ENCODE measurements around the gene WBP4. TPM values are rescaled to one million over a fixed set of nuclear protein-coding genes. Genes with fewer than 3 reads are reported as not detected.

Gene WBP4
- total and polyA plus RNA-seq, 9 of the 15 experiments (the other 6 are each of a cell fraction or from before 2014, with no cell fraction given): 5.5 to 12.2 (median 7.9) TPM

DNA sequence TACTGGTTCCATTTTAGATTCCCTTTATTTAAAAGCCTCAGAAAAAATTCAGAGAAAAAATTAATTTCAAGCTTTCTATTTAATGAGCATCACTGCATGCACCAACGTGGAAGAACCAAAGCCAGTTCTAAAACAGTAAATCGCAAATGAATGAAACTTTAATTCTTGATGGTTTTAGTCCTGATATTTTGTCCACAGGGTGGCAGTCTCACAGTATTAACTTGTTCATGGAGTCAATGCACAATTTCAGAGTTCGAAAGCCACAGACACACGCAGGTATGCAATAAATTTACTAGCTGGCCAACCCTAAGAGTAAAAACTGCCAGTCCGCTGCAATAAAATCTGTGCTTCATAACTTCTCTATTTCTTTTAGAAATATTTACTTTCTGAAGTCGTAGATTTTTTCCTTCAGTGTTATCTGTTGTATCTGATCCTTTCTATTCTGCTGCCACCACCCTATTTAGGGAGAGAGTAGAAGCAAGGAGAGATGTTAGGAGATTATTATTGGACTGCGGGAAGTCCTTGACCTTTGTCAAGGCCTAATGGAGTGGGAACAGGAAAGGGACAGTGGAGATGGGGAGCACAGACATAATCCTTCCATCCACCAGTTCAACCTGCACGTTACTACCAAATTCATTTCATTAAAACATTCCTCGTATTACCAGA, 7.0 kb upstream of the WBP4 start (continued):
- TF ChIP-seq, protein P1, sequence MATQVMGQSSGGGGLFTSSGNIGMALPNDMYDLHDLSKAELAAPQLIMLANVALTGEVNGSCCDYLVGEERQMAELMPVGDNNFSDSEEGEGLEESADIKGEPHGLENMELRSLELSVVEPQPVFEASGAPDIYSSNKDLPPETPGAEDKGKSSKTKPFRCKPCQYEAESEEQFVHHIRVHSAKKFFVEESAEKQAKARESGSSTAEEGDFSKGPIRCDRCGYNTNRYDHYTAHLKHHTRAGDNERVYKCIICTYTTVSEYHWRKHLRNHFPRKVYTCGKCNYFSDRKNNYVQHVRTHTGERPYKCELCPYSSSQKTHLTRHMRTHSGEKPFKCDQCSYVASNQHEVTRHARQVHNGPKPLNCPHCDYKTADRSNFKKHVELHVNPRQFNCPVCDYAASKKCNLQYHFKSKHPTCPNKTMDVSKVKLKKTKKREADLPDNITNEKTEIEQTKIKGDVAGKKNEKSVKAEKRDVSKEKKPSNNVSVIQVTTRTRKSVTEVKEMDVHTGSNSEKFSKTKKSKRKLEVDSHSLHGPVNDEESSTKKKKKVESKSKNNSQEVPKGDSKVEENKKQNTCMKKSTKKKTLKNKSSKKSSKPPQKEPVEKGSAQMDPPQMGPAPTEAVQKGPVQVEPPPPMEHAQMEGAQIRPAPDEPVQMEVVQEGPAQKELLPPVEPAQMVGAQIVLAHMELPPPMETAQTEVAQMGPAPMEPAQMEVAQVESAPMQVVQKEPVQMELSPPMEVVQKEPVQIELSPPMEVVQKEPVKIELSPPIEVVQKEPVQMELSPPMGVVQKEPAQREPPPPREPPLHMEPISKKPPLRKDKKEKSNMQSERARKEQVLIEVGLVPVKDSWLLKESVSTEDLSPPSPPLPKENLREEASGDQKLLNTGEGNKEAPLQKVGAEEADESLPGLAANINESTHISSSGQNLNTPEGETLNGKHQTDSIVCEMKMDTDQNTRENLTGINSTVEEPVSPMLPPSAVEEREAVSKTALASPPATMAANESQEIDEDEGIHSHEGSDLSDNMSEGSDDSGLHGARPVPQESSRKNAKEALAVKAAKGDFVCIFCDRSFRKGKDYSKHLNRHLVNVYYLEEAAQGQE (IDR thresholded peaks at IDR 0.05; ENCODE audit: borderline replicate concordance): peak; percentile 4; the same call in 1 of the 2 replicates
- TF ChIP-seq, protein P1 (CRISPR knock-in tag; IDR thresholded peaks at IDR 0.05; ENCODE audit: low read depth): no peak
- TF ChIP-seq ADNP (tag; IDR thresholded peaks at IDR 0.05) (no peak; the same call in 1 of the 2 replicates), ARID2 (IDR thresholded peaks at IDR 0.05) (no peak), NFE2L1 (tag; IDR thresholded peaks at IDR 0.05; ENCODE audit: borderline replicate concordance, low read depth) (no peak), HDAC1 (IDR thresholded peaks at IDR 0.05) (no peak), RFX5 (IDR thresholded peaks at IDR 0.05; ENCODE audit: low read depth, low read length) (no peak), NELFE (IDR thresholded peaks at IDR 0.05; ENCODE audit: insufficient read depth, insufficient read length) (no peak), ZNF347 (CRISPR knock-in tag; IDR thresholded peaks at IDR 0.05; ENCODE audit: low read depth) (no peak)
- TF ChIP-seq, protein P2, sequence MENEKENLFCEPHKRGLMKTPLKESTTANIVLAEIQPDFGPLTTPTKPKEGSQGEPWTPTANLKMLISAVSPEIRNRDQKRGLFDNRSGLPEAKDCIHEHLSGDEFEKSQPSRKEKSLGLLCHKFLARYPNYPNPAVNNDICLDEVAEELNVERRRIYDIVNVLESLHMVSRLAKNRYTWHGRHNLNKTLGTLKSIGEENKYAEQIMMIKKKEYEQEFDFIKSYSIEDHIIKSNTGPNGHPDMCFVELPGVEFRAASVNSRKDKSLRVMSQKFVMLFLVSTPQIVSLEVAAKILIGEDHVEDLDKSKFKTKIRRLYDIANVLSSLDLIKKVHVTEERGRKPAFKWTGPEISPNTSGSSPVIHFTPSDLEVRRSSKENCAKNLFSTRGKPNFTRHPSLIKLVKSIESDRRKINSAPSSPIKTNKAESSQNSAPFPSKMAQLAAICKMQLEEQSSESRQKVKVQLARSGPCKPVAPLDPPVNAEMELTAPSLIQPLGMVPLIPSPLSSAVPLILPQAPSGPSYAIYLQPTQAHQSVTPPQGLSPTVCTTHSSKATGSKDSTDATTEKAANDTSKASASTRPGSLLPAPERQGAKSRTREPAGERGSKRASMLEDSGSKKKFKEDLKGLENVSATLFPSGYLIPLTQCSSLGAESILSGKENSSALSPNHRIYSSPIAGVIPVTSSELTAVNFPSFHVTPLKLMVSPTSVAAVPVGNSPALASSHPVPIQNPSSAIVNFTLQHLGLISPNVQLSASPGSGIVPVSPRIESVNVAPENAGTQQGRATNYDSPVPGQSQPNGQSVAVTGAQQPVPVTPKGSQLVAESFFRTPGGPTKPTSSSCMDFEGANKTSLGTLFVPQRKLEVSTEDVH (IDR thresholded peaks at IDR 0.05; ENCODE audit: low read depth, partially characterized antibody): no peak
- TF ChIP-seq, protein P3, sequence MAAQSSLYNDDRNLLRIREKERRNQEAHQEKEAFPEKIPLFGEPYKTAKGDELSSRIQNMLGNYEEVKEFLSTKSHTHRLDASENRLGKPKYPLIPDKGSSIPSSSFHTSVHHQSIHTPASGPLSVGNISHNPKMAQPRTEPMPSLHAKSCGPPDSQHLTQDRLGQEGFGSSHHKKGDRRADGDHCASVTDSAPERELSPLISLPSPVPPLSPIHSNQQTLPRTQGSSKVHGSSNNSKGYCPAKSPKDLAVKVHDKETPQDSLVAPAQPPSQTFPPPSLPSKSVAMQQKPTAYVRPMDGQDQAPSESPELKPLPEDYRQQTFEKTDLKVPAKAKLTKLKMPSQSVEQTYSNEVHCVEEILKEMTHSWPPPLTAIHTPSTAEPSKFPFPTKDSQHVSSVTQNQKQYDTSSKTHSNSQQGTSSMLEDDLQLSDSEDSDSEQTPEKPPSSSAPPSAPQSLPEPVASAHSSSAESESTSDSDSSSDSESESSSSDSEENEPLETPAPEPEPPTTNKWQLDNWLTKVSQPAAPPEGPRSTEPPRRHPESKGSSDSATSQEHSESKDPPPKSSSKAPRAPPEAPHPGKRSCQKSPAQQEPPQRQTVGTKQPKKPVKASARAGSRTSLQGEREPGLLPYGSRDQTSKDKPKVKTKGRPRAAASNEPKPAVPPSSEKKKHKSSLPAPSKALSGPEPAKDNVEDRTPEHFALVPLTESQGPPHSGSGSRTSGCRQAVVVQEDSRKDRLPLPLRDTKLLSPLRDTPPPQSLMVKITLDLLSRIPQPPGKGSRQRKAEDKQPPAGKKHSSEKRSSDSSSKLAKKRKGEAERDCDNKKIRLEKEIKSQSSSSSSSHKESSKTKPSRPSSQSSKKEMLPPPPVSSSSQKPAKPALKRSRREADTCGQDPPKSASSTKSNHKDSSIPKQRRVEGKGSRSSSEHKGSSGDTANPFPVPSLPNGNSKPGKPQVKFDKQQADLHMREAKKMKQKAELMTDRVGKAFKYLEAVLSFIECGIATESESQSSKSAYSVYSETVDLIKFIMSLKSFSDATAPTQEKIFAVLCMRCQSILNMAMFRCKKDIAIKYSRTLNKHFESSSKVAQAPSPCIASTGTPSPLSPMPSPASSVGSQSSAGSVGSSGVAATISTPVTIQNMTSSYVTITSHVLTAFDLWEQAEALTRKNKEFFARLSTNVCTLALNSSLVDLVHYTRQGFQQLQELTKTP (IDR thresholded peaks at IDR 0.05; ENCODE audit: low read depth in 1 of 2, partially characterized antibody in 2 of 2): no peak

Data from K562 (cell line).